A549 (cell line): ENCODE measurements around the gene NUTM2F. TPM values are rescaled to one million over a fixed set of nuclear protein-coding genes. Genes with fewer than 3 reads are reported as not detected.

ENCODE experiments used
- ATAC-seq, 2 experiments: fragments of 200-7000 bp in 1 of 2; fragments of >200 bp in 1 of 2; cut with Nextera tagmentation in 1 of 2; cut with Tn5 transposase in 1 of 2; 3 replicates each; pipeline versions ENCODE4 v1.8.0 to v1.9.1; 2018 to 2020; ENCODE audit warnings: mild to moderate bottlenecking in 1 of 2, moderate library complexity in 1 of 2
- CTCF ChIA-PET: fragments of 300-600 bp; sonication (Branson Sonifier 250); formaldehyde crosslinking; extraction: SDS; loops from one replicate; lab custom pipeline; 2021; ENCODE audit warnings: antibody characterized with exemption, inconsistent platforms; lab: Yijun Ruan, JAX
- POLR2A ChIA-PET: fragments of 350-600 bp; formaldehyde crosslinking; extraction: SDS; loops from one replicate; lab custom pipeline; 2021; ENCODE audit warnings: antibody characterized with exemption, inconsistent platforms; lab: Yijun Ruan, JAX
- DNase-seq, 2 experiments: peaks; one replicate each; pipeline versions ENCODE4 v3.0.0 to v3.0.0-alpha.2; 2011 to 2016; ENCODE audit warnings: low read depth in 1 of 2, low spot score in 1 of 2
- FAIRE-seq: peaks from 2 replicates; lab custom pipeline; 2011; peaks lifted over from hg19 to GRCh38; lab: Jason Lieb, UNC
- H3K27ac ChIP-seq, 2 experiments: fragments of >200 bp; sonication (Bioruptor Twin); formaldehyde crosslinking; 3 replicates each; pipeline ENCODE4 v1.5.1; 2016 to 2017
- H3K4me1 ChIP-seq: fragments of >200 bp; sonication (Bioruptor Twin); formaldehyde crosslinking; 3 replicates; pipeline ENCODE4 v1.6.1; 2016
- H3K4me2 ChIP-seq: fragments of >200 bp; sonication (Bioruptor Twin); formaldehyde crosslinking; 3 replicates; pipeline ENCODE4 v1.6.1; 2016
- H3K4me3 ChIP-seq: fragments of >200 bp; sonication (Bioruptor Twin); formaldehyde crosslinking; 3 replicates; pipeline ENCODE4 v1.5.1; 2016
- H3K9me3 ChIP-seq: fragments of >200 bp; sonication (Bioruptor Twin); formaldehyde crosslinking; 3 replicates; pipeline ENCODE4 v1.6.1; 2016
- CEBPB ChIP-seq, 2 experiments: fragments of >200 bp in 1 of 2; sonication (Bioruptor Twin) in 1 of 2; formaldehyde crosslinking in 1 of 2; IDR thresholded peaks; 2 replicates each; pipeline ENCODE4 v1.6.1; 2012 to 2016
- CHD2 ChIP-seq: fragments of 150-350 bp; IDR thresholded peaks from 2 replicates; pipeline ENCODE4 v1.6.1; 2014; ENCODE audit warnings: low read length; ENCODE audit not compliant: partially characterized antibody
- EHMT2 ChIP-seq: fragments of 200-600 bp; sonication (generic); IDR thresholded peaks from 2 replicates; pipeline ENCODE4 v1.6.1; 2016; ENCODE audit warnings: antibody characterized with exemption, low read depth, mild to moderate bottlenecking, moderate library complexity
- EP300 ChIP-seq, 2 experiments: fragments of >200 bp; sonication (Bioruptor Twin); formaldehyde crosslinking; IDR thresholded peaks; 2 replicates in 1 of 2; 3 replicates in 1 of 2; pipeline ENCODE4 v1.6.1; 2016 to 2017
- FOSB ChIP-seq: fragments of 250-450 bp; sonication (Bioruptor Pico); IDR thresholded peaks from 2 replicates; pipeline ENCODE4 v1.5.0; 2020; ENCODE audit warnings: mild to moderate bottlenecking, moderate library complexity
- FOSL2 ChIP-seq, 2 experiments: fragments of 450-650 bp in 1 of 2; fragments of >200 bp in 1 of 2; sonication (Bioruptor Twin) in 1 of 2; formaldehyde crosslinking; IDR thresholded peaks; 2 replicates each; pipeline versions ENCODE4 v1.5.0 to v1.6.1; 2016 to 2020; ENCODE audit warnings: mild to moderate bottlenecking in 1 of 2, moderate library complexity in 1 of 2
- FOXS1 ChIP-seq: fragments of 250-450 bp; sonication (Bioruptor Pico); IDR thresholded peaks from 2 replicates; pipeline ENCODE4 v1.5.0; 2020; ENCODE audit warnings: mild to moderate bottlenecking, moderate library complexity
- HOXB13 ChIP-seq: fragments of 250-450 bp; sonication (Bioruptor Pico); IDR thresholded peaks from 2 replicates; pipeline ENCODE4 v1.5.0; 2020; ENCODE audit warnings: low read depth, mild to moderate bottlenecking, moderate library complexity
- JUN ChIP-seq, 2 experiments: fragments of >200 bp; sonication (Bioruptor Twin); formaldehyde crosslinking; IDR thresholded peaks; 2 replicates in 1 of 2; 3 replicates in 1 of 2; pipeline ENCODE4 v1.6.1; 2016 to 2017
- NFE2L2 ChIP-seq: fragments of 150-350 bp; conservative IDR thresholded peaks from 2 replicates; pipeline ENCODE4 v1.6.1; 2014; ENCODE audit warnings: low read length
- NPAS2 ChIP-seq: fragments of 250-450 bp; sonication (Bioruptor Pico); IDR thresholded peaks from 2 replicates; pipeline ENCODE4 v1.8.0; 2022; ENCODE audit warnings: mild to moderate bottlenecking, moderate library complexity, borderline replicate concordance
- POLR2AphosphoS2 ChIP-seq: conservative IDR thresholded peaks from 2 replicates; pipeline ENCODE4 v1.6.1; 2012; ENCODE audit warnings: low read length, improper control_type of control experiment, inconsistent platforms
- RARB ChIP-seq: fragments of 250-450 bp; sonication (Bioruptor Pico); IDR thresholded peaks from 2 replicates; pipeline ENCODE4 v1.8.0; 2021; ENCODE audit warnings: mild to moderate bottlenecking, moderate library complexity
- RCOR1 ChIP-seq: fragments of 150-350 bp; IDR thresholded peaks from 2 replicates; pipeline ENCODE4 v1.6.1; 2014; ENCODE audit warnings: antibody characterized with exemption, low read length, low read depth
- TP53 ChIP-seq: fragments of 250-450 bp; sonication (Bioruptor Pico); IDR thresholded peaks from 2 replicates; pipeline ENCODE4 v1.5.0; 2021; ENCODE audit warnings: mild to moderate bottlenecking, moderate library complexity
- WGBS: methylation state at CpG from one replicate; pipeline ENCODE4 v1.1.6; 2017; ENCODE audit errors: missing lambda C conversion rate; 5-methylcytosine and 5-hydroxymethylcytosine counted together
- polyA plus RNA-seq, 4 experiments: library from polyadenylated mRNA; depleted of rRNA in 3 of 4; stranded (reverse); fragments of >200 nt; fragmentation: RNase III in 1 of 4; extraction: RNeasy Plus Mini Kit Qiagen cat#74134 plus additional on column Dnase treatment in 1 of 4; gene quantifications; 2 replicates in 3 of 4; 3 replicates in 1 of 4; pipeline ENCODE4 v1.2.3, GENCODE V29; 2011 to 2017
- TF ChIP-seq, protein P1 (sequence below): fragments of 200-600 bp; sonication (generic); IDR thresholded peaks from 2 replicates; pipeline ENCODE4 v1.6.1; 2016; ENCODE audit warnings: antibody characterized with exemption, mild to moderate bottlenecking, moderate library complexity
- TF ChIP-seq, protein P2 (sequence below): fragments of 450-650 bp; IDR thresholded peaks from 2 replicates; pipeline ENCODE4 v1.6.1; 2014; ENCODE audit warnings: antibody characterized with exemption
- TF ChIP-seq, protein P3 (sequence below): fragments of >200 bp; sonication (Bioruptor Twin); formaldehyde crosslinking; IDR thresholded peaks from 2 replicates; pipeline ENCODE4 v1.6.1; 2016
- TF ChIP-seq, protein P4 (sequence below): IDR thresholded peaks from 2 replicates; pipeline ENCODE4 v1.6.1; 2012

NUTM2F gene
- polyA plus RNA-seq, 2 of the 4 experiments (the other 2 are of a cell fraction) = not detected

DNA sequence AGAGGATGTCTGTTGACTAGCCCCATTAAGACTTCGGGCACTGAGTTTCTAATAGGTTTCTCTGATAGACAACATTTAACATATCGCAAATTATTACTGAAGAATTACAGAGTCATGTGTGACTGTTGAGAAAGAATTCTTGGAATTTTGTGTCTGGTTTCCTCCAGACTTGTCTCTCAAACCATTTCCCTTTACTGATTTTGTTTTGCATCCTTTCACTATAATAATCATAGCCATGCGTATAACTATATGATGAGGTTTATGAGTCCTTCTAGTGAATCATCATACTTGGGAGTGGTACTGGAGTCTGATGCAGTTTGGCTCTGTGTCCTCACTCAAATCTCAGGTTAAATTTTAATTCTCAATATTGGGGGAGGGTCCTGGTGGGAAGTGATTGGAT is 42.3 kb downstream of the NUTM2F start:
- POLR2A ChIA-PET = no interaction called here

GRCh38 chr9:94281101-94281500 is 47.3 kb downstream of the NUTM2F start:
- H3K27ac ChIP-seq = no peak overlapping the region
- H3K9me3 ChIP-seq = peaks cover 16% of the 10 kb centered on the region
- peaks cover 15% of the 10 kb centered on the region for H3K4me1 ChIP-seq
- TF ChIP-seq, protein P1, sequence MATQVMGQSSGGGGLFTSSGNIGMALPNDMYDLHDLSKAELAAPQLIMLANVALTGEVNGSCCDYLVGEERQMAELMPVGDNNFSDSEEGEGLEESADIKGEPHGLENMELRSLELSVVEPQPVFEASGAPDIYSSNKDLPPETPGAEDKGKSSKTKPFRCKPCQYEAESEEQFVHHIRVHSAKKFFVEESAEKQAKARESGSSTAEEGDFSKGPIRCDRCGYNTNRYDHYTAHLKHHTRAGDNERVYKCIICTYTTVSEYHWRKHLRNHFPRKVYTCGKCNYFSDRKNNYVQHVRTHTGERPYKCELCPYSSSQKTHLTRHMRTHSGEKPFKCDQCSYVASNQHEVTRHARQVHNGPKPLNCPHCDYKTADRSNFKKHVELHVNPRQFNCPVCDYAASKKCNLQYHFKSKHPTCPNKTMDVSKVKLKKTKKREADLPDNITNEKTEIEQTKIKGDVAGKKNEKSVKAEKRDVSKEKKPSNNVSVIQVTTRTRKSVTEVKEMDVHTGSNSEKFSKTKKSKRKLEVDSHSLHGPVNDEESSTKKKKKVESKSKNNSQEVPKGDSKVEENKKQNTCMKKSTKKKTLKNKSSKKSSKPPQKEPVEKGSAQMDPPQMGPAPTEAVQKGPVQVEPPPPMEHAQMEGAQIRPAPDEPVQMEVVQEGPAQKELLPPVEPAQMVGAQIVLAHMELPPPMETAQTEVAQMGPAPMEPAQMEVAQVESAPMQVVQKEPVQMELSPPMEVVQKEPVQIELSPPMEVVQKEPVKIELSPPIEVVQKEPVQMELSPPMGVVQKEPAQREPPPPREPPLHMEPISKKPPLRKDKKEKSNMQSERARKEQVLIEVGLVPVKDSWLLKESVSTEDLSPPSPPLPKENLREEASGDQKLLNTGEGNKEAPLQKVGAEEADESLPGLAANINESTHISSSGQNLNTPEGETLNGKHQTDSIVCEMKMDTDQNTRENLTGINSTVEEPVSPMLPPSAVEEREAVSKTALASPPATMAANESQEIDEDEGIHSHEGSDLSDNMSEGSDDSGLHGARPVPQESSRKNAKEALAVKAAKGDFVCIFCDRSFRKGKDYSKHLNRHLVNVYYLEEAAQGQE = no peak
- TF ChIP-seq CHD2 (no peak), JUN (IDR thresholded peaks at IDR 0.05) (no peak), RARB (CRISPR knock-in tag) (no peak), POLR2AphosphoS2 (no peak)
- TF ChIP-seq, protein P2, sequence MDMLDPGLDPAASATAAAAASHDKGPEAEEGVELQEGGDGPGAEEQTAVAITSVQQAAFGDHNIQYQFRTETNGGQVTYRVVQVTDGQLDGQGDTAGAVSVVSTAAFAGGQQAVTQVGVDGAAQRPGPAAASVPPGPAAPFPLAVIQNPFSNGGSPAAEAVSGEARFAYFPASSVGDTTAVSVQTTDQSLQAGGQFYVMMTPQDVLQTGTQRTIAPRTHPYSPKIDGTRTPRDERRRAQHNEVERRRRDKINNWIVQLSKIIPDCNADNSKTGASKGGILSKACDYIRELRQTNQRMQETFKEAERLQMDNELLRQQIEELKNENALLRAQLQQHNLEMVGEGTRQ = no peak
- FAIRE-seq = no peak
- ChIA-PET CTCF (no interaction called here), POLR2A (no interaction called here)
- no peak overlapping the region for H3K4me2 ChIP-seq
- no peak for ATAC-seq
- no peak overlapping the region for H3K4me3 ChIP-seq
- no peak for DNase-seq

More for the DNA sequence above, 42.3 kb downstream of the NUTM2F start:
- H3K4me3 ChIP-seq = no peak overlapping the region
- CTCF ChIA-PET = no interaction called here
- ATAC-seq = no peak
- H3K4me2 ChIP-seq = no peak overlapping the region
- FAIRE-seq = no peak
- no peak for DNase-seq
- no peaks in the 10 kb centered on the region for H3K4me1 ChIP-seq
- no peaks in the 10 kb centered on the region; the same call in 2 of the 3 replicates for H3K9me3 ChIP-seq
- H3K27ac ChIP-seq = no peak overlapping the region
- no peak for TF ChIP-seq FOXS1
- TF ChIP-seq JUN (IDR thresholded peaks at IDR 0.05) = no peak
- no peak for TF ChIP-seq TP53 (CRISPR knock-in tag)
- no peak for TF ChIP-seq EP300 (IDR thresholded peaks at IDR 0.05)
- TF ChIP-seq NPAS2 (CRISPR knock-in tag) = no peak
- TF ChIP-seq NFE2L2 = no peak
- no peak for TF ChIP-seq FOSB (CRISPR knock-in tag)
- no peak for TF ChIP-seq RARB (CRISPR knock-in tag)
- TF ChIP-seq EHMT2 = no peak
- TF ChIP-seq, protein P3, sequence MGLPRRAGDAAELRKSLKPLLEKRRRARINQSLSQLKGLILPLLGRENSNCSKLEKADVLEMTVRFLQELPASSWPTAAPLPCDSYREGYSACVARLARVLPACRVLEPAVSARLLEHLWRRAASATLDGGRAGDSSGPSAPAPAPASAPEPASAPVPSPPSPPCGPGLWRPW = no peak
- TF ChIP-seq RCOR1 = no peak
- TF ChIP-seq FOSL2 (IDR thresholded peaks at IDR 0.05) = no peak
- no peak for TF ChIP-seq FOSL2 (CRISPR knock-in tag; IDR thresholded peaks at IDR 0.05)
- WGBS = 89% methylated on average over 3 of the region's 3 CpGs

DNA sequence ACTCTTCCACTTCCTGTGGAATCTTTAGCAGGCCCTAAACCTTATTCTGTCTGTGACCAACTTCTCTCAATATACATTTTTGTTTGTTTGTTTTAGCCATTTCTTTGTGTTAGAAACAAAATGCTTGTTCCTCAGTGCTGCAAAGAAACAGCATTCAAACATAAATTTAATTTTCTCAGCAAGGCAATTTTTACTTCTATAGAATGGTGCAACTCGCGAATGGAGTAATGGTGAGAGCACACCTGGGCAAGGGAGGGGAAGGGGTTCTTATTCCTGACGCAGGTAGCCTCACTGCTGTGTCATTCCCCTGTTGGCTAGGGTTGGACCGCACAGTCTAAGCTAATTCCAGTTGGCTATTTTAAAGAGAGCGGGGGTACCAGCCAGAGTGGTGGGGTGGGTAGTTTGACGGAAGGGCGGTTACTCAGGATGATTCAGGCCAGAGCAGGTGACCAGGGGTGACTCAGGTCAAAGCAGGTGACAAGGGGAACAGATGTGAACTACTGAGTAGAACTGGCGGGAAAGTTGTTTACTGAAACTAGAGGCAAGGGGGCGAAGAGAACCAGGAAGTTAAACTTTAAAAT is 47.9 kb downstream of the NUTM2F start:
- WGBS = 90% methylated on average over 8 of the region's 9 CpGs
- FAIRE-seq (no peak), DNase-seq (no peak), ATAC-seq (no peak)
- peaks cover 15% of the 10 kb centered on the region for H3K4me1 ChIP-seq
- TF ChIP-seq, protein P4, sequence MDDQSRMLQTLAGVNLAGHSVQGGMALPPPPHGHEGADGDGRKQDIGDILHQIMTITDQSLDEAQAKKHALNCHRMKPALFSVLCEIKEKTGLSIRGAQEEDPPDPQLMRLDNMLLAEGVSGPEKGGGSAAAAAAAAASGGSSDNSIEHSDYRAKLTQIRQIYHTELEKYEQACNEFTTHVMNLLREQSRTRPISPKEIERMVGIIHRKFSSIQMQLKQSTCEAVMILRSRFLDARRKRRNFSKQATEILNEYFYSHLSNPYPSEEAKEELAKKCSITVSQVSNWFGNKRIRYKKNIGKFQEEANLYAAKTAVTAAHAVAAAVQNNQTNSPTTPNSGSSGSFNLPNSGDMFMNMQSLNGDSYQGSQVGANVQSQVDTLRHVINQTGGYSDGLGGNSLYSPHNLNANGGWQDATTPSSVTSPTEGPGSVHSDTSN = no peak
- TF ChIP-seq CEBPB (IDR thresholded peaks at IDR 0.05) = no peak
- no peak for TF ChIP-seq RCOR1
- TF ChIP-seq HOXB13 (CRISPR knock-in tag) = no peak
- no peak overlapping the region for H3K27ac ChIP-seq
- ChIA-PET POLR2A (no interaction called here), CTCF (no interaction called here)
- no peak overlapping the region for H3K4me3 ChIP-seq
- H3K4me2 ChIP-seq = no peak overlapping the region
- peaks cover 16% of the 10 kb centered on the region for H3K9me3 ChIP-seq
